PC-9 (cell line): ENCODE results near the gene TNFRSF1B. TPM values are rescaled to one million over a fixed set of nuclear protein-coding genes. Genes with fewer than 3 reads are reported as not detected.

Source experiments
- BruUV-seq: library from RNA; stranded (reverse); fragments of 400-500 nt; replicated peaks from 2 replicates; lab custom pipeline; 2021; lab: Mats Ljungman, UMichigan
- CTCF ChIA-PET: fragments of 300-600 bp; sonication (Branson Sonifier 250); formaldehyde crosslinking; loops from one replicate; lab custom pipeline; 2022; ENCODE audit warnings: antibody characterized with exemption; lab: Charles Lee
- POLR2A ChIA-PET: fragments of 300-600 bp; sonication (Branson Sonifier 250); formaldehyde crosslinking; loops from one replicate; lab custom pipeline; 2022; ENCODE audit warnings: antibody characterized with exemption; ENCODE audit not compliant: unreplicated experiment; lab: Charles Lee
- DNase-seq, 2 experiments: peaks; one replicate each; pipeline versions ENCODE4 v3.0.0 to v3.0.0-alpha.2; 2015 to 2022; ENCODE audit warnings: mixed read lengths in 1 of 2
- H2AFZ ChIP-seq: fragments of 200-600 bp; sonication (generic); 2 replicates; pipeline ENCODE4 v1.8.1; 2017; ENCODE audit warnings: antibody characterized with exemption
- H3F3A ChIP-seq: fragments of 200-600 bp; sonication (generic); 2 replicates; pipeline ENCODE4 v1.8.1; 2017; ENCODE audit warnings: antibody characterized with exemption, mild to moderate bottlenecking, low read depth; ENCODE audit not compliant: insufficient read depth
- H3K27ac ChIP-seq: fragments of 200-600 bp; sonication (generic); 2 replicates; pipeline ENCODE4 v1.6.1; 2016; ENCODE audit warnings: mixed run types
- H3K27me3 ChIP-seq: fragments of 200-600 bp; sonication (generic); 2 replicates; pipeline ENCODE4 v1.6.1; 2016; ENCODE audit warnings: low read depth, mixed run types; ENCODE audit not compliant: insufficient read depth
- H3K36me3 ChIP-seq: fragments of 200-600 bp; sonication (generic); 2 replicates; pipeline ENCODE4 v1.6.1; 2016; ENCODE audit warnings: low read depth, mixed run types
- H3K4me1 ChIP-seq: fragments of 200-600 bp; sonication (generic); replicated peaks from 2 replicates; pipeline ENCODE4 v1.6.1; 2016; ENCODE audit warnings: mixed run types; ENCODE audit not compliant: insufficient read depth
- H3K4me2 ChIP-seq: fragments of 200-600 bp; sonication (generic); 2 replicates; pipeline ENCODE4 v1.6.1; 2017; ENCODE audit warnings: mixed run types
- H3K4me3 ChIP-seq: fragments of 200-600 bp; sonication (generic); 2 replicates; pipeline ENCODE4 v1.6.1; 2016; ENCODE audit warnings: mixed run types
- H3K79me2 ChIP-seq: fragments of 200-600 bp; sonication (generic); 2 replicates; pipeline ENCODE4 v1.6.1; 2017; ENCODE audit warnings: low read depth, mixed run types
- H3K9me2 ChIP-seq: fragments of 200-600 bp; sonication (generic); 2 replicates; pipeline ENCODE4 v1.8.1; 2017; ENCODE audit warnings: mild to moderate bottlenecking; ENCODE audit not compliant: insufficient read depth
- H3K9me3 ChIP-seq: fragments of 200-600 bp; sonication (generic); 2 replicates; pipeline ENCODE4 v1.8.1; 2016; ENCODE audit warnings: low read depth; ENCODE audit not compliant: insufficient read depth
- H4K20me1 ChIP-seq: fragments of 200-600 bp; sonication (generic); 2 replicates; pipeline ENCODE4 v1.8.1; 2017; ENCODE audit not compliant: insufficient read depth
- EZH2 ChIP-seq: fragments of 200-600 bp; sonication (generic); IDR thresholded peaks from 2 replicates; pipeline ENCODE4 v1.8.0; 2017; ENCODE audit warnings: antibody characterized with exemption, low read depth
- intact Hi-C: fragments of 100-400 bp; cut with micrococcal nuclease; formaldehyde crosslinking; loops from one replicate; pipeline ENCODE4 v1.10.0; 2022; ENCODE audit not compliant: unreplicated experiment
- total RNA-seq: library from RNA; stranded (reverse); gene quantifications from 2 replicates; pipeline ENCODE4 v1.2.3, GENCODE V29; 2021
- TF ChIP-seq, protein P1 (sequence below): fragments of 200-600 bp; sonication (generic); conservative IDR thresholded peaks from 2 replicates; pipeline ENCODE4 v1.6.1; 2017; ENCODE audit warnings: mixed run types, antibody characterized with exemption, mild to moderate bottlenecking, moderate library complexity

The TNFRSF1B gene
- total RNA-seq, 1 experiment from 2014 or later, result 2.7 TPM

DNA sequence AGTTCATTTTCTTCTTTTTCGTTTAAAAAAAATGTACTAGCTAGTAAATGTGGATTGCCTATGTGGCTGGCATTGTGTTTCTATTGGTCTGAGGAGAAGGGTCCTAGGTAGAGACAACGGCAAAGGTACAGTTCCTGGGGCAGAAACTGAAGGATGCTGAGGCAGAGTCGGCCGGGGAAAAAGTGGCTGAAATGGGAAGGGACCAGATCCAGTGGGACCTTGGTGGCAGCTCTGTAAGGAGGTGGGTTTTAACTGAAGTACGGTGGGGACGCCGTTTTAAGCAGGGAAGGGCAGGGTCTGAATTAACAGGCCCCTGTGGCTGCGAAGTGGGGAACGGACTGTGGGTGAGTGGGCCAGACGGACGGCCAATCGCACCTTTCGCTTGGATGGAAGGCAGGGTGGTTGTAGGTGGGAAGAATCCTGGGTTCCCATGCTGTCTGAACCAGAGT, 62.6 kb downstream of the TNFRSF1B start:
- Histone ChIP-seq H3K27me3 (no peaks in the 10 kb centered on the region), H3K9me3 (no peaks in the 10 kb centered on the region), H3K79me2 (peaks cover 27% of the 10 kb centered on the region; the same call in 1 of the 2 replicates), H3K4me1 (peaks cover 11% of the 10 kb centered on the region; the same call in 1 of the 2 replicates), H3K4me2 (0 out of 2 replicates have a peak overlapping the region, but pooled peaks have one; percentile 14), H3K36me3 (no peaks in the 10 kb centered on the region), H3K4me3 (no peak overlapping the region), H4K20me1 (no peaks in the 10 kb centered on the region), H3K27ac (no peak overlapping the region), H2AFZ (no peak overlapping the region), H3K9me2 (no peaks in the 10 kb centered on the region), H3F3A (peaks cover 8% of the 10 kb centered on the region; the same call in 1 of the 2 replicates)
- no peak for TF ChIP-seq EZH2
- TF ChIP-seq, protein P1, sequence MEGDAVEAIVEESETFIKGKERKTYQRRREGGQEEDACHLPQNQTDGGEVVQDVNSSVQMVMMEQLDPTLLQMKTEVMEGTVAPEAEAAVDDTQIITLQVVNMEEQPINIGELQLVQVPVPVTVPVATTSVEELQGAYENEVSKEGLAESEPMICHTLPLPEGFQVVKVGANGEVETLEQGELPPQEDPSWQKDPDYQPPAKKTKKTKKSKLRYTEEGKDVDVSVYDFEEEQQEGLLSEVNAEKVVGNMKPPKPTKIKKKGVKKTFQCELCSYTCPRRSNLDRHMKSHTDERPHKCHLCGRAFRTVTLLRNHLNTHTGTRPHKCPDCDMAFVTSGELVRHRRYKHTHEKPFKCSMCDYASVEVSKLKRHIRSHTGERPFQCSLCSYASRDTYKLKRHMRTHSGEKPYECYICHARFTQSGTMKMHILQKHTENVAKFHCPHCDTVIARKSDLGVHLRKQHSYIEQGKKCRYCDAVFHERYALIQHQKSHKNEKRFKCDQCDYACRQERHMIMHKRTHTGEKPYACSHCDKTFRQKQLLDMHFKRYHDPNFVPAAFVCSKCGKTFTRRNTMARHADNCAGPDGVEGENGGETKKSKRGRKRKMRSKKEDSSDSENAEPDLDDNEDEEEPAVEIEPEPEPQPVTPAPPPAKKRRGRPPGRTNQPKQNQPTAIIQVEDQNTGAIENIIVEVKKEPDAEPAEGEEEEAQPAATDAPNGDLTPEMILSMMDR, result no peak
- DNase-seq, result no peak
- BruUV-seq, result no TSS peak
- intact Hi-C loops, result no loop called here
- CTCF ChIA-PET, result no interaction called here
- POLR2A ChIA-PET, result no interaction called here

DNA sequence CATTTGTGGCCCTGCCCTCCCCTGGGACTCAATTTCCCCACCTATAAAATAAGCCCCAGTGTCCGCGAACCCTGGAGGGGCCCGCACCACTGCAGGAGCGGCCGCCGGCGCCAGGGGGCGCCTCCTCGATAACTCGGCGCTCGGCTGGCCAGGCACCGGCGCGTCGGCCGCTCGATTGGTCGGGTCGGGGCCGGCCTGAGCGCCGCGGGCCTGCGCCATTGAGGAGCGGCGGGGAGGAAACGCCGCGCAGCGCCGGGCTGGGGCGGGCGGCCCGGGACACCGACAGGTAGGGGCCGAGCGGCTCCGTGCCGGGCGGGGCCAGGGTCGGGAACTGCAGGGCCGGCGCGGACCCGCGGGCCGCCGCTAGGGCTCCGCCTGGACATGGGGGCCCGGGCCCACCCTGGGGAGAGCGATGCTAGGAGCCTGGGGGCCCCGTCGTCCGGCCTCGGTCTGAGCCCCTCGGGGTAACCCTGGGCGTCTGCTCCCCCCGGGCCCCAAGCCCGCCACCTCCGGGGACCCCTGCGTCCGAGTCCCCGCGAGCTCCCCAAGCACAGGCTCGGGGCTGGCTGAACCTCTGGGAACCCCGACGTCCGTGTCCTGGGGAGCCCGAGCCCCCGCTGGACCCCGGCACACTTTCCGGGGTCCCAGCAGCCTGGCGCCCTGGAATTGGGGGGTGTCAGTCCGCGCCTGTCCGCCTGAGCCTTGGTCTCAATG, 63.2 kb downstream of the TNFRSF1B start, which contains the start of gene VPS13D:
TSS of gene VPS13D (plus strand) at position 196 of the 714 bp plus-strand sequence. CDS start 4,237 bp downstream, outside the sequence.
- no peaks in the 10 kb centered on the region for H3K27me3 ChIP-seq
- peaks cover 8% of the 10 kb centered on the region; the same call in 1 of the 2 replicates for H3F3A ChIP-seq
- DNase-seq, result peak; percentile 40 to 74
- H3K9me2 ChIP-seq, result no peaks in the 10 kb centered on the region
- no peaks in the 10 kb centered on the region for H3K36me3 ChIP-seq
- intact Hi-C loops, result no loop called here
- BruUV-seq, result no TSS peak
- peak within 1 kb of the TSS; percentile 85 for H3K4me2 ChIP-seq
- H4K20me1 ChIP-seq, result no peaks in the 10 kb centered on the region
- ChIA-PET POLR2A (no interaction called here), CTCF (no interaction called here)
- H3K9me3 ChIP-seq, result no peaks in the 10 kb centered on the region
- H3K4me1 ChIP-seq, result peaks cover 11% of the 10 kb centered on the region; the same call in 1 of the 2 replicates
- H2AFZ ChIP-seq, result peak within 1 kb of the TSS; percentile 66; the same call in 1 of the 2 replicates
- H3K79me2 ChIP-seq, result peaks cover 27% of the 10 kb centered on the region; the same call in 1 of the 2 replicates
- no peak for TF ChIP-seq EZH2
- TF ChIP-seq, protein P1, result peak; percentile 72
- peak within 1 kb of the TSS; percentile 29; the same call in 1 of the 2 replicates for H3K27ac ChIP-seq
- H3K4me3 ChIP-seq, result peak within 1 kb of the TSS; percentile 69

DNA sequence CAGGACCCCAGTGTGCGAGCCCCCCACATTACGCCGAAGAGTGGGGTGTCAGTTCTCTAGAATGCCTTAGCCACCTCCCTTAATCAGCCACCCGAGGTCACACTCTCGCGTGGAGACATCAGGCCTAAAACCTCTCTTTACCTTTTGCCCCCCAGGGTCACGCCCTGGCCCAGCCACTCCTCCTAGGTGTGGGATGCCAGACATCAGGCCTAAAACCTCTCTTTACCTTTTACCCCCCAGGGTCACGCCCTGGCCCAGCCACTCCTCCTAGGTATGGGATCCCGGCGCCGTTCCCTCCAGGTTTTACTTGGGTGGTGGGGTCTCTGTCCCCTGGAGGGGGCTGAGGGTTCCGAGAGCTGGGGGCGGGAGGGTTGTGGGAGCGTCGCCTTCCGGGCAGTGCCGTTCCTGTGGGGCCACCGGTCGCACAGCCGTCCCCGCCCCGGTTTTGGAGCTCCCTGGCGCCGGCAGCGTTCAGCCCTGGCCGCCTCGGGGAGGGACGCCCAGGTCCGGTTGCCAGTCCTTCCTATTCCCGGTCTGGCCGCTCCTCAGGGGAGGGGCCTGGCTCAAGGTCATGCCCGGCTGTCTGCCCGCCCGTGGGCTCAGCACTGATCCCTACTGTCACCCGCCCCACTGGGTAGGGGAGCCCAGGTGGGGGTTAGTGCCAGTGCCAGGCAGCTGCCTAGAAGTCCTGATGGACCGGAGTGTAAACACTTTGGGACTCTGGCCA, 63.9 kb downstream of the TNFRSF1B start:
- peaks cover 8% of the 10 kb centered on the region; the same call in 1 of the 2 replicates for H3F3A ChIP-seq
- intact Hi-C loops, result no loop called here
- H3K79me2 ChIP-seq, result peaks cover 27% of the 10 kb centered on the region; the same call in 1 of the 2 replicates
- H3K4me2 ChIP-seq, result peak overlapping the region; percentile 85
- H3K36me3 ChIP-seq, result no peaks in the 10 kb centered on the region
- H4K20me1 ChIP-seq, result no peaks in the 10 kb centered on the region
- peak overlapping the region; percentile 29; the same call in 1 of the 2 replicates for H3K27ac ChIP-seq
- no peaks in the 10 kb centered on the region for H3K27me3 ChIP-seq
- ChIA-PET POLR2A (no interaction called here), CTCF (no interaction called here)
- no peaks in the 10 kb centered on the region for H3K9me3 ChIP-seq
- TF ChIP-seq, protein P1, result no peak
- no peak for TF ChIP-seq EZH2
- BruUV-seq, result no TSS peak
- DNase-seq, result peak in 1 of 2 experiments; percentile 42
- H3K4me3 ChIP-seq, result peak overlapping the region; percentile 69
- H3K4me1 ChIP-seq, result peaks cover 11% of the 10 kb centered on the region; the same call in 1 of the 2 replicates
- peak overlapping the region; percentile 66; the same call in 1 of the 2 replicates for H2AFZ ChIP-seq
- no peaks in the 10 kb centered on the region for H3K9me2 ChIP-seq
